Prostate gland (tissue), 2 donors: Measurements from ENCODE around the gene GATD1.

Experiments
- CTCF ChIP-seq, 4 experiments: fragments of 200-600 bp in 2 of 4; fragments of 450-650 bp in 2 of 4; sonication (generic) in 2 of 4; IDR thresholded peaks; 1 replicate in 3 of 4; 2 replicates in 1 of 4; pipeline ENCODE4 v1.5.1; 2016 to 2019; ENCODE audit warnings: antibody characterized with exemption in 4 of 4, mild to moderate bottlenecking in 2 of 4, moderate library complexity in 2 of 4
- POLR2A ChIP-seq: fragments of 450-650 bp; IDR thresholded peaks from one replicate; pipeline ENCODE4 v1.6.1; 2016; ENCODE audit warnings: antibody characterized with exemption, mild to moderate bottlenecking
- POLR2AphosphoS5 ChIP-seq: sonication (generic); formaldehyde crosslinking; IDR thresholded peaks from one replicate; pipeline ENCODE4 v1.6.1; 2017; ENCODE audit warnings: antibody characterized with exemption

- no peak for TF ChIP-seq CTCF (IDR thresholded peaks at IDR 0.05)
- no peak for TF ChIP-seq POLR2A
- no peak for TF ChIP-seq POLR2AphosphoS5
These were observed 17.1 kb downstream of the GATD1 start for GRCh38 chr11:760236-760635.
